Stimulated activated CD8-positive, alpha-beta memory T cell treated with anti-CD3 and anti-CD28 coated beads, Interleukin-7, amount 100 ng/mL, for 4 hours (primary cell): ENCODE data around the gene SLC29A3.

Experiments
- DNase-seq, 2 donors: peaks; one replicate each; pipeline ENCODE4 v3.0.0-alpha.2; 2020; ENCODE audit warnings: low read depth in 2 of 2

The SLC29A3 gene

DNA sequence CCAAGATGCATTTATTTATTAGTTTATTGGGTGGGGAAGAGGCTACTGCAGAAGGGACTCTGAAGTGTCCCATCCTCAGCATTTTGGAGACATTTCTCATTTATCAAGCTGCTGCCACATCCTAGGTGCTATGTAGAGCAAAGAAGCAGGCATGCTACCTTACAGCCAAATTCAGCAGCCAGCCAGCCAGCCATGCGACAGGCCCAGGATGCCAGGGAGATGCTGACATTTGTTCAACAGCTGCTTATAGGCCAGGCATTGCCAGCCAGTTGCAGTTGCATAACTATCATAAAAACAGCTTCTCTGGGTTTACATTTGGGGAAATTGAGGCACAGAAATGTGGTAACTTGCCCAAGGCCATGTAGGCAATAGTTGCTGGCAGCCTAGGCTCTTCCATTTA, 2.3 kb downstream of the SLC29A3 start:
- DNase-seq = no peak

DNA sequence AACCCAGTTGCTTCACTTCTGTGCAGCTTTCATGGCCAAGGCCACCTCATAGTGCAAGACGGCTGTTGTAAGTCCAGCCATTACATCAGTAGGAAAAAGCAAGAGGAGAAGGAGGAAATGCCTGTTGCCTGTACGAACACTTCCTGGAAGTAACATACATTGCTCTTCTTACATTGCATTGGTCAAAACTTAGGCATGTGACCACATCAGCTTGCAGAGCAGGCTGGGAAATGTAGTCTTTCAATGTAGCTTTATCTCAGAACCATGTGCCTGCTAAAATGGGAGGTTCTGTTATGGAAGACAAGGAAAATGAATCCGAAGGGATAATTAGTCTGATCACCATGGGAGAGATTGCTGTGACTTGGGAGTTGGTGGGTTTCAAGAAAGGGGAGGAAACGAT, 4.3 kb downstream of the SLC29A3 start:
- no peak for DNase-seq

DNA sequence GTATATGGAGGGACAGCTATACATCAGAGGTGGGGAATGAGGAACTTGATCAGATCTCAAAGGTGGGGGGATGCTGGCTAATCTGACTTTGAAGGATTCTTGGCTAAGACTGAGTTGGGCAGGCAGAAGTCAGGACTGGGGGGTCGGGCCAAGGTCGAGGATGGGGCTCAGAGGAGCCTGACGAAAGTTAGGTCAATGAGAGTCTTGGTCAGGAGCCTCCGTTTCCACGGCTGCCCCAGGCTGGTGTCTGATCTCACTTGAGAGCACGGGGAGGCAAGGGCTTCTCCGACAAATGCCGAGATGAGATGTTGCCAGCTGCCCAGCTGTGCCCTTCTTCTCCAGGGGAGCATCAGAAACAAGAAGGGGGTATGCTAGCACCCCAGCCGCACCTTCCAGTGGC, 5.7 kb downstream of the SLC29A3 start:
- DNase-seq = no peak

DNA sequence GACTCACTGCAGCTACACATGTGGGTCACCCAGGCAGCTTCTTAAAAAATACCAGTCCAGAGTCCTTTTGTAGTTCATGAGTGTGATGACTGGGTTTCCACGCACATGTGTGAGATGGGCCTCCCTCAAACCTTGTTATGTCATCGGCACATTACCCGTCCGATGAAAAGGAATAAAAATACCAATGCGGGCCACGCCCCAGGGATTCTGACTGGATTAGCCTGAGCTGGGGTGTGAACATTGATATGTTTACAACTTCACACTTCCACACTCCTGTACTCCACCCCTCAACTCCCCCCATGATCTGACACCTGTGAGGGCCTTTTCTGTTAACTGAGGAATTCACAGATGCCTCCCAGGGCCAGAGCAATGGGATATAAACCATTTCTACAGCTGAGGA, 6.2 kb downstream of the SLC29A3 start:
- no peak for DNase-seq

DNA sequence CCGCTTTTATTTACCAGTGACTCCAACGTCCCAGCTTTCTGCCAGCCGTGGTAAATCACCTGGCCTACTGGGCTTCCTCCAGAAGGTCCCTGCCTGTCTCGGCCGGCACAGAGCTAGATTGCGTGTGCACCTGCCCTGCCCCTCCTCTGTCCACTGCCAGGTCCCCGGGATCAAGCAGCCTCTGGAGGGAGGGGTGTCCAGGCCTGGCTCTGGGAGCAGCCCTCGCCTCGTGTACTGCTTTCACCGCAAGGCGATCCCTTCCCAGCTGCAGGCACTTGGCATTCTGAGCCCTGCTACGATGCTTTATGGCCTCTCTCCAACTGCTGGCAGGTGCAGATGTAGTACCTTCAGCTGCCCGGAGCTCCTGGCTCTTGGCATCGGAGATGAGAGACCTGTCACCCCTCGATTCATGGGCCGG, 7.4 kb downstream of the SLC29A3 start:
- no peak for DNase-seq

DNA sequence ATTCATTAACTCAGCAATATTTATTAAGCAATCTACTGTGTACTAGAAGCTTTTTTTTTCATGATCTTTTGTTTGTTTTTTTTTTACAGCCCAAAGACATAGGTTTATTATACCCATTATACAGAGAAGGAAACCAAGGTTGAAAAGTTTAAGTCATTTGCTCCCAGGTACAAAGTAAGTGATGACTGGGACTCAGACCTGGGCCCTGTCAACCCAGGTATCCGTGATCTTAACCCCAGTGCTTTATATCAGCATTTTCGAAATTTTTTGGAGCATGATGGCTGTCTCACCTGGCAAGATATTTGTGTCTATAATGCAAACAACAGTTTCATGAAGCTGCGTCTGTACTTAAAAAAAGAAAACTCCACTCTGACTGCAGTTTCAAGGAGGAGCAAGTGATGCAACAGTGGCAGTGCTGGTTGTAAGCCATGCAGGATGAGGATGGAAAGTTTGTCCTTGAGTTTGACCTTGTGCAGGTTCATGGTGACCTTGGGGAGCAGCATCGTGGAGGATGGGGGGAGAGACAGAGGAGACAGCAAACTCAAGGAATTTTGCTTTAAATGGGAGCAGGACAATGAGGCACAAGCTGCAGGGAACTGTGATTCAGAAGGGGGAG, 11.8 kb downstream of the SLC29A3 start:
- DNase-seq = no peak

DNA sequence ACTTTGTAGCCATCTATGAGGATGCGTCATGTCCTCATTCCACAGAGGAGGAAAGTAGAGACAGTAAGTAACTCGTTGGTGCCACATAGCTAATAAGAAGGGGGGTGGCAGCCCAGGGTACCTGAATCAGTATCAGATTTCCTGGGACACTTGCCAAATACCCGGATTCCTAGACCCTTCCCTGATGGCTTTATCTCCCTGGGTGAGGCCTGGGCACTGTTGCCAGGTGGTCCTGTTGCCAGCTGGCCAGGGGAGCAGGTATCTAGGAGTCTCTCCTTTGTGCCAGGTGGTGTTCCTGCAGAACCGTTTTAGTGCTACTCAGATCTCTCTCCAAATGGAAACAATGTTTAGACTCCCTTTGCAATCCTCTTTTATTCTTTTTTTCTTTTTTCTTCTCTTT, 12.7 kb downstream of the SLC29A3 start:
- no peak for DNase-seq

DNA sequence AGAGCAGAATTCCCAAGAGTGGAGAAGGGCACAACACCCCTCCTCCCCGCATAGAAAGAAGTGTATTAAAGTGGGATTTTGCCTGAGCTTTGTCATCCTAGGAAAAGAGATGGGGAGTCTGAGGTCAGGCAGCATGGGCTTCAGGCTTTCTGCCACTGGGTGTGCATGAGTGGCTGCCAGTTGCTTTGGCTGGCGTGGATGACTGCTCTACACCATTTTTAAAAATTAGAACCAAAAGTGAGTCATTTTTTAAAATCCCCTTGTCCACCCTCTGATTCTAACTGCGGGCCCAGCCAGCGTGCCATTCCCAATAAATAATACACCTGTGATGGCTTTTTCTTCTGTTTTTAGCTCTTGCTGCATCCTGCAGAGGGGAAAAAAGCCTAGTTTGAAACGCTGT, 13.4 kb downstream of the SLC29A3 start:
- no peak for DNase-seq

DNA sequence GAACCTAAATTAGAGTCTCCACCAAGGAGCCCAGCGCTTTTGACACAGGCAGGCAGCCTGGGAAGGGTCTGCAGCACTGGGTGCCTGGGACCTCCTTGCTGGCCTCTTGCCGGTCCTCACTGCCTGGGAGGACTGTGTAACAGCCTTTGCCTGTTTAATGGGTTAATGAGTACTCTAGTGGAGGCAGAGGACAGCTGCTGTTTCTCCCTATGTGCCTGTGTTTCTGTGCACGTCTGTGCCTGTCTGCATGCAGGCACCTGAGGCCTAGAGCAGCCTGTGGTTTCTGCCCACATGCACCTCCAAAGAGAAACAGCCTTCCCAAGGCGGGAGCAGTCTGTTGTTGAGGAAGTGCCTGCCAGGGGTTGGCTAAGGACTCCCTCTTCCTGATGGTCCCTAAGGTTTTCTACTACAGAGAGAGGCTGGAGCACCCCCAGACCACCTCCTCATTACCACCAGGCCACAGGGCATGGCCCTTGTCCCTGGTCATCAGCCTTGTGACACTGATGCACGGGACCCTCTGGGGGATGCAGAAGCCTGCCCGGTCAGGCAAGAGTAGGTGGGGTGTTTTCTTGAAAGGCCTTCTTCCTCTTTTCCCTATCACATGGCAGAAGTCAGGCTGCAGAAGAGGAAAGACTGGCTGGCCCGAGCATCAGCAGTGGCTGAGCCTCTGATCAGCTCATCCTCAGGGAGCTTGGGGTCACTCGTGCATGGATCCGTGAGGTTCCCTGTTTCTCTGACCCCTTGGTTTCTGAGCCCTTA, 14.2 kb downstream of the SLC29A3 start:
- DNase-seq = no peak

DNA sequence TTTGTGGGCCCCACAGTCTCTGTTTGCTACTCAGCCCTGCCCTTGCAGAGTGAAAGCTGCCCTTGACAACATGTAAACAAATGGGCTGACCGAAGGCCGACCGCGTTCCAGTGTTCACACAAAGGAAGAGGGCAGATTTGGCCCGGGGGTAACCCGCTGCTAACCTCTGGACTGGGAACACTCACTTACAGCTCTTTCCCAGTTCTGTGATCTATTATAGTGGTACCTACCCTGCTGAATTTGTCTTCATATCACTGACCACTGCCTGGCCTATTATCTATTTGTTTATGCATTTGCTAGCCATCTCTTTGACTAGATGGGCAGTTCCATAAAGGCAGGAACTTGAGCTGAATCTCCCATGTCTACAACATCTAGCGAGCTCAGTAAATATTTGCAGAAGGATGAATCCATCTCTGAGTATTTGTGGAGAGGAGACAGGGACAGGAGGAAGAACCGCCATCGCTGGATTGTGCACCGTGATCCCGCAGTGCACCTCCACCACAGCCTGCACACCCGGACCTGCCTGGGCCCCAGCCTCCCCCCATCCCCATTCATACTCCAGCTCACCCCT, 15.2 kb downstream of the SLC29A3 start:
- no peak for DNase-seq

DNA sequence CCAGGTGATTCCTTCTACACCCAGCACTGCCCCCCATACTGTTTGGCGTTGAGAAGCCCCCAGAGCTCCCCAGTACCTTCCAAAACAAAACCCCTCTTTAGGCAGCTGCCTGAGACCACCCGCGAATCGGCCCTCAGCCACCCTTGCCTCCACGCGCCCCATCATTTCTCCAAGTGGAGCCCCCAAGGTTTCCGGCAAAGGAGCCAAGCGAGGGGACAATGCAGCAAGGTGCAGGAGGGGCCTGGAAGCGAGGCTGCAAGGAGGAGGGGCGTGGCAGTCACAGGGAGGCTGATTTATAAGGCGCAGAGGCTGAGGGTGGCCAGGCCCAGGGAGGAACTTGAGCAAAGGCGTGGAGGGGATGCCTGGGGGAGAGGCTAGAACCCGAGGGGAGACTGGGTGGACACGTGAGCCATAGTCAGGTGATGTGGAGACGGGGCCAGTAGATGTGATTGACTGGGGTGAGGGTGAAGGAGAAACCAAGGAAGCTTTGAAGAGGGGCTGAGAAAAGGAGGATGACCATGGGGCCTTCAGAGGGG, 16.2 kb downstream of the SLC29A3 start:
- DNase-seq = no peak

DNA sequence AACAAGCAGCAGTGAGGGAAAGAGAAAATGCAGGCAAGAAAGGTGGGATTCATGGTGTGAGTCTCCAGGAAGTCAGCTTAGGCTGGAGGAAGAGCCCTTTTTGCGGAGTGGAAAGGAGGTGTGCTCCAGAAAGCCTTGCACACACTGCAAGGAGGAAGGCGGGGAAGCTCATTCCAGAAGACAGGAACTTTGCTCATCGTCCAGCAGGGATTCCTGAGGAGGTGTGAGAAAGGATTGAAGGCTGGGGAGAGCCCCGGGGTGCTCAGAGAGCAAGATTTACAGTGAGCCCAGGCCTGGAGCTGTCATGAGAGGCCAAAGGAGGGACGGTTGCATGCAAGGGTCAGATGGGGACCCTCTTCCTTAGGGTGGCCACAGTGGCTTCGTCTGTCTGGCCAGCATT, 17.6 kb downstream of the SLC29A3 start:
- DNase-seq = no peak

DNA sequence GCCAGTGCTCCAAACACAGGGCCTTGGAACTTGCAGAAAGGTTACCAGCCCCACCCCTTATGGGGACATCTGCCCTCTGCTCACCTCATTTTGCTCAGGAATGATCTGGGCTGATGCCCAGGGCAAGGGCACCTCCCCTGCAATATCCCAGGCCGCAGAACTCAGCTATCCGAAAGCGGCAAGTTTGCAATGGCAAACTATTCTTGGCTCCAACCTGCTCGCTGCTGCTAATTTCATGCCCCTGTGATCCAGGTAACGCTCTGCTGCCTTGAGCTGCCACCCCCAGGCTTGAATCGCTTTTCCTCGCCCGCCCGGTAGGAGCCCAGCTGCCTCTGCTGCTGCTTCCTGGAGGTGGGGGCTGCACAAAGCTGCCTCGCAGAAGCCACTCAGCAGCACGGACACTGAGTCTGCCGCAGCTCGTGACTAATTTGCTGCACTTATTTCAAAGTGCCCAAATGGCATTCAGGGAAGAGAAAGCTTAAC, 18.2 kb downstream of the SLC29A3 start:
- no peak for DNase-seq

DNA sequence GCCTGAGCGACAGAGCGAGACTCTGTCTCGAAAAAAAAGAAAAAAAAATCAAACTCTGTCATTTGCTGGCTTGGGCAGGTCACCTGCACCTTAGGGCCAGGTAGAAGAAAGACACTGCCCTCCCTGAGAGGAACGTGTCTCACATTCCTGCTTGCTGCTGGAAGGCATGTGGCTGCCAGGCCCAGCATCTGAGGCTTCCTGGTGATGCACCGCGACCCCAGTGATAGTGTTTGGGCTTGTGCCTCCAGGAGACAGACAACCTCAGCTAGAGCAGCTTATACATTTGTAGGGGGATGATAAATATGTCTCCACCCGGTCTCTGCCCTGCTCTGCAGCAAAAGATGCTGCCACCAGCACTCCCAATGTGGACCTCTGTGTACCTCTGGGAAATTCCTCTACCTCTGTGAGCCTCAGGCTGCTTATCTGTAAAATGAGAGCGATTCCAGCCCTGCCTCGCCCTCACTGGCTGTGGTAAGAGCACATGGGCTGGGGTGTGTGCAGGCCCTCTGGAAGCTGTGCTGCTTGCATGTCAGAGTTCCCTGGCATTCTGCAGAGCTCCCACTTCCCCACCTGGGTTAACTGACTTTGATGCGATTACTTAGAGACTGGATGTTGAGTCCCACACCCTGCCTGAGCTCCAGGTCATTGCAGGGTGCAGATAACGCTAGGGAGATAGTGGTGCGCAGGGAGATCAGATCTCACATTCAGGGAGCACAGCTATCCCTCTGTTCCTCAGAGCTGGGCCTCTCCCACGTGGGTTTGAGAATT, 19.9 kb downstream of the SLC29A3 start:
- no peak for DNase-seq

DNA sequence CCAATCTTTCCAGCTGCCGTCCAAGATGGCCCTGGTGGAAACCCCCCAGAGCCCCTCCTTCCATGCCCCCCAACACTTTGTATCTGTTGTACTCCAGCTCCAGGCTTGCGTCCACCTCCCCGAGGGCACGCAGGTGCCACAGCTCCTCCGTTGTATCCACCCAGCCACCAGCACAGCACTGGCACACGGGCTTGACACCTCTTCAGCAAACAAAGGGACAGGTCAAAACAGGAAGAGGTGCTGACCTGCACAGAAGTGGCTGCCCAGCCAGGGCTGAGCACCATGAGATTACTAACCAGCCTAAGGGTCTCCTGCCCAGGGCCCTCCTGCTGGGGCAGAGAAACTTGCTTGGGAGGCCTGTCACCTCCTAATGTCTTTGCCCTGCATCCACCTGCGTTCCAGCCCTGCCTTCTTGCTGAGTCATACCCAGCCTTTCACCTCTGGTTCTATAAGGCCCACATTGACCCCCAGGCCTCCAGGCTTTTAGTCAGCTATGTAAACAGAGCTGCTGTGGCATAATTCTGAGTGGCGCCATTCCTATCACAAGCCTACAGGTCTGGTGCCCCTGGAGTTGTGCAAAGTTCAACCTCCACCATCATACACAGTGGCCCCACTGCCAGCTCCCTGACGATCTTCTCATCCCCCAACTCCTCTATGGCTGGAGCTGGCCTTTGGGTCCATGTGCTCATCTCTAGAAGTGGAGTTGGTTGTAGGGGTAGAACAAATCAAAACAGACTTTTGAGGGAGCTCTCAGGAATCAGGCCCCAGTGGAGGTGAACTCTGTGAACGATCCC, 20.9 kb downstream of the SLC29A3 start:
- no peak for DNase-seq

DNA sequence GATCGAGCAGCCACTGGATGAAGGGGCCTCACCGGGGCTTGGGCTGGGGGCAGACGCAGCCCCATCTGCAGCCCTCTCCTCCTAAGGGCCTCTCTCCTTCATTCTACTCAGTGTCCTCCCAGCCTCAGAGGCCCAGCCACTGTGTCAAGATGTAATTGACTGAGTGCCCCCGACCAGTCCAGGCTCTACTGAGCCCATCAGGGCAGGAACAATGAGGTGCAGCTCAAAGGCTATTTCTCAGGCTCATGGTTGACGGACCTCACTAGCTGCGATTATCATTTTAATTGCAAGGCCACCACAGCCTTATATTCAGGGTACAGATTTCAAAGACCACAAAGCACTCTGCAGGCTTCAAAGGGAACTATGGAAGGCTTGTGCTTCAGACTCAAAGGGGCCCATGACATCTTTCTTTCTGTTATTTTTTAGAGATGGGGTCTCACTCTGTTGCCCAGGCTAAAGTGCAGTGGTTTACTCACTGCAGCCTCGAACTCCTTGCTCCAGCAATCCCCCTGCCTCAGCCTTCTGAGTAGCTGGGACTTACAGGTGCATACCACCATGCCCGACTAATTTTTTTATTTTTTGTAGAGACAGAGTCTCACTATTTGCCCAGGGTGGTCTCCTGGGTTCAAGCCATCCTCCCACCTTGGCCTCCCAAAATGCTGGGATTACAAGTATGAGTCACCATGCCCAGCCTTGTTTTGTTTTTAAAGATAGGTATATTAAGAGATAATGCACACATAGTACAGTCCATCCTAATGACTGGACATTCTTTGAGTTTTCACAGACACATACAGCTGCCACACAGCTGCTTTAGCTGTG, 23.7 kb downstream of the SLC29A3 start:
- no peak for DNase-seq

DNA sequence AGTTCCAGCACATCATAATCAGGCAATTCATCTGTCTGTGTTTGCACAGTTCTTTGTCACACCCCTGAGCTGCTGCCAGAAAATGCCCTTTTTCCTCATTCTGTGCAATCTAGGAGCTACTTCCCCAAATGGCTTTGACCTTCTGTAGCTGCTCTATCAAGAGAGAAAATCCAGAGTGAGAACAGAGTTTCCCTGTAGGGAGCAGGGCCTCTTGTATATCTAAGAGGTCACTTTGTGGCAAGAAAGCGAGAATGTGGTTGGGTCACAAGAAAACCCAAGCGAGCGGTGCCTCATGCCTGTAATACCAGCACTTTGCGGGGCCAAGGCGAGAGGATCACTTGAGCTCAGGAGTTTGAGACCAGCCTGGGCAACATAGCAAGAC, 24.3 kb downstream of the SLC29A3 start:
- DNase-seq = no peak

DNA sequence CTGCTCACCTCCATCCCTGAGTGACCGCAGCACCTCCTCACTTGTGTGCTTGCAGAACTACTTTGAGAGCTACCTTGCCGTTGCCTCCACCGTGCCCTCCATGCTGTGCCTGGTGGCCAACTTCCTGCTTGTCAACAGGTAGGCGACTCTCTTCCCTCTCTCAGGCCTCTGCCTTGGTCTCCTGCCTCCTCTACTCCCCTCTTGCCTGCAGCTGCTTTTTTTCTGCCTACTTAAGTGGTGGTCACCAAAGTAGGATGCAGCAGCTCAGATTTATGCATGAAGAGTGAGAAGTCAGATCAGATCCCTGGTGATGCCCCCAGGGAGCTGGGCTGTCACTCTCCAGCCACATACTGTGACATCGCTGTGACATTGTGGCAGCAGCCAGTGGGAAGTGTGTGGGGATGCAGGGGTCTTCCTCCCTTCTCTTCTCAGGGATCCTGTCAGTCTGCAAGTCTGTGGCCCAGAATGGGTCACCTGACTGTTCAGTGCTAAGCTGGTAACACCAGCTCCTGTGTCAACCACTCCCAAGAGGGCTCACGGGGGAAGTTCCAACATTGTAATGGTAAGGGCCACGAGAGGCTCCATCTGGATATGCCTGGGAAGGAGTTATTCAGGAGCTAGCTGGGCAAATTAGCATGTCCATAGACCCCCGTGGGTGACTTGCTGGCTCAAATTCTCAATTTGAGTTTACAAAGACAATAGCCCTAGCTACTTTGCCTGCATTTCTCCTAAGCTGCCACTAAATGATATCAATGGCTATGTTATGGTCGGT, 25.3 kb downstream of the SLC29A3 start:
- no peak for DNase-seq

DNA sequence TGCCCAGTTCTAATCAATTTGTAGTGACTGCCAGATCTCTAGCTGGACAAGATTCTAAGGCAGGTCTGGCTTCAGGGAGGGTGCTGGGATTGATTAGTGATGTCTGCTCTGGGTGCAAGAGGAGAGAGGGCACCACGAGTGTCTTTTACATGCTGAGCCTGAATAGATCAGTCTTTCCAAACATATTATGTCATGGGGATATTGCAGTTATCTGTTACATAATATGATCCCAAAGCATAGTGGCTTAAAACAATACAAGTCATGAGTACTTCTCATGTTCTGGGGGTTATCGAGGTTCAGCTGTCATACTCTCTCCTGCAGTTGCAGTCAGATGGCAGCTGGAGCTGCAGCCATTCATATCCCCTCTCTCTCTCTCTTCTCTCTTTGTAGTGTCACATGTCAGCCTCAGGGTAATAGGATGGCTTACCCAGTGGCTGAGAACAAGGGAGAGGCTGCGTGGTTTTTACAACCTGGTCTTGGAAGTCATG, 26.0 kb downstream of the SLC29A3 start:
- DNase-seq = no peak

DNA sequence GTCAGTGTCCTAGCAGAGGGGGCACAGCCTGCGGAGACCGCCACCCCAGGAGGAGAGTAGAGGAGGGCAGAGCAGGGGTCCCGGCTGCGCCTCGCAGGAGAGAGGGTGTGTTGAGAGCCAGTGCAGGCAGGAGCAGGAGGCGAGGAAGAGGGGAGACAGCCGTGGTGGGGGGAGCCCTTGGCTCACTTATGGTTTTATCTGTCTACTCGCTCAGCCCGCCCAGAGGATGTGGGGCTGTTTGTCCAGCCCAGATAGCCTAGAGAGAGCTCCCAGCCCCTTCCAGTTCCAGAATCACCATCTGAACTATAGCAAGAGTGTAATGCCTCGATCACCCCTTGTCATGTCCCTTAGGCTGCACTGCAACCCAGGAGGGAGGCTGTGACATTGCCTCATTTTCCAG, 26.6 kb downstream of the SLC29A3 start:
- no peak for DNase-seq
